HepG2 (cell line): ENCODE measurements around the gene ATP2B2. TPM values are rescaled to one million over a fixed set of nuclear protein-coding genes. Genes with fewer than 3 reads are reported as not detected.

Source experiments
- ATAC-seq: fragments of 200-7000 bp; cut with Tn5 transposase; 3 replicates; pipeline ENCODE4 v1.9.1; 2020; ENCODE audit warnings: mild to moderate bottlenecking, moderate library complexity
- BruUV-seq: library from RNA; stranded (reverse); fragments of 400-500 nt; replicated peaks from 2 replicates; lab custom pipeline; 2021; lab: Mats Ljungman, UMichigan
- CTCF ChIA-PET: fragments of 300-600 bp; formaldehyde crosslinking; extraction: SDS; loops from one replicate; lab custom pipeline; 2021; ENCODE audit warnings: low total read pairs, inconsistent platforms, low intra/inter-chr PET ratio; lab: Yijun Ruan, JAX
- POLR2A ChIA-PET: fragments of 350-600 bp; sonication (Branson Sonifier 250); formaldehyde crosslinking; loops from one replicate; lab custom pipeline; 2020; ENCODE audit warnings: antibody characterized with exemption, inconsistent platforms; lab: Yijun Ruan, JAX
- DNase-seq: peaks from one replicate; pipeline ENCODE4 v3.0.0-alpha.2; 2015; ENCODE audit warnings: low spot score
- FAIRE-seq: peaks from 3 replicates; lab custom pipeline; 2011; peaks lifted over from hg19 to GRCh38; lab: Jason Lieb, UNC
- H2AFZ ChIP-seq: one replicate; pipeline ENCODE4 v1.6.1; 2011; ENCODE audit warnings: low read length, inconsistent platforms
- H3K27ac ChIP-seq: fragments of 300-600 bp; 3 replicates; pipeline ENCODE4 v1.8.0; 2011; ENCODE audit warnings: mixed run types, mild to moderate bottlenecking, mixed read lengths, low read length, inconsistent platforms; ENCODE audit not compliant: insufficient read depth; ENCODE audit errors: extremely low read length
- H3K27me3 ChIP-seq, 2 experiments: fragments of 200-600 bp in 1 of 2; 2 replicates in 1 of 2; 3 replicates in 1 of 2; pipeline versions ENCODE4 v1.6.0 to v1.8.0; 2011; ENCODE audit warnings: low read length in 2 of 2, mild to moderate bottlenecking in 2 of 2, moderate library complexity in 2 of 2, inconsistent platforms in 1 of 2; ENCODE audit not compliant: insufficient read depth in 2 of 2, control insufficient read depth in 1 of 2
- H3K36me3 ChIP-seq, 2 experiments: fragments of 200-600 bp in 1 of 2; replicated peaks in 1 of 2; 2 replicates in 1 of 2; 3 replicates in 1 of 2; pipeline versions ENCODE4 v1.5.1 to v1.8.0; 2011; ENCODE audit warnings: low read length in 2 of 2, inconsistent platforms in 1 of 2; ENCODE audit not compliant: insufficient read depth in 2 of 2, control insufficient read depth in 1 of 2
- H3K4me1 ChIP-seq: 2 replicates; pipeline ENCODE4 v1.5.1; 2012; ENCODE audit warnings: low read length, inconsistent platforms; ENCODE audit not compliant: insufficient read depth
- H3K4me2 ChIP-seq: 2 replicates; pipeline ENCODE4 v1.6.0; 2011; ENCODE audit warnings: low read depth, low read length, inconsistent platforms
- H3K4me3 ChIP-seq, 3 experiments: fragments of 200-600 bp in 1 of 3; sonication (generic), shearing (Covaris generic) in 1 of 3; replicated peaks in 1 of 3; 2 replicates each; pipeline ENCODE4 v1.5.1; 2011 to 2016; ENCODE audit warnings: low read length in 3 of 3, inconsistent platforms in 2 of 3, low read depth in 2 of 3, mild to moderate bottlenecking in 2 of 3, control low read depth in 1 of 3, mixed read lengths in 1 of 3; ENCODE audit not compliant: insufficient read depth in 1 of 3
- H3K79me2 ChIP-seq: one replicate; pipeline ENCODE4 v1.6.1; 2011; ENCODE audit warnings: low read length, inconsistent platforms; ENCODE audit not compliant: insufficient read depth
- H3K9ac ChIP-seq: 2 replicates; pipeline ENCODE4 v1.6.0; 2011; ENCODE audit warnings: mild to moderate bottlenecking, low read depth, low read length, inconsistent platforms; ENCODE audit not compliant: insufficient read depth
- H3K9me3 ChIP-seq: 2 replicates; pipeline ENCODE4 v1.5.1; 2012; ENCODE audit warnings: mild to moderate bottlenecking, low read length
- H4K20me1 ChIP-seq: 2 replicates; pipeline ENCODE4 v1.6.0; 2011; ENCODE audit warnings: inconsistent platforms, mild to moderate bottlenecking, low read length, moderate library complexity; ENCODE audit not compliant: insufficient read depth
- DPF2 ChIP-seq: sonication (generic); formaldehyde crosslinking; IDR thresholded peaks from 2 replicates; pipeline ENCODE4 v1.4.0; 2020; ENCODE audit warnings: mild to moderate bottlenecking, low read depth, missing genetic modification reagents, borderline replicate concordance
- MYNN ChIP-seq: sonication (generic); formaldehyde crosslinking; IDR thresholded peaks from 2 replicates; pipeline ENCODE4 v1.4.0; 2020; ENCODE audit warnings: mild to moderate bottlenecking, low read depth, missing genetic modification reagents
- NR2C2 ChIP-seq: sonication (generic); formaldehyde crosslinking; IDR thresholded peaks from 2 replicates; pipeline ENCODE4 v1.4.0; 2020; ENCODE audit warnings: missing genetic modification reagents, mild to moderate bottlenecking, moderate library complexity, borderline replicate concordance
- SP4 ChIP-seq: sonication (generic); formaldehyde crosslinking; IDR thresholded peaks from 2 replicates; pipeline ENCODE4 v1.8.1; 2023; ENCODE audit warnings: mild to moderate bottlenecking, missing genetic modification reagents
- ZNF20 ChIP-seq: sonication (generic); formaldehyde crosslinking; IDR thresholded peaks from 2 replicates; pipeline ENCODE4 v1.4.0; 2020; ENCODE audit warnings: mild to moderate bottlenecking, moderate library complexity, missing genetic modification reagents
- ZNF331 ChIP-seq: sonication (generic); formaldehyde crosslinking; IDR thresholded peaks from 2 replicates; pipeline ENCODE4 v1.4.0; 2020; ENCODE audit warnings: missing genetic modification reagents
- ZNF337 ChIP-seq: sonication (generic); formaldehyde crosslinking; IDR thresholded peaks from 2 replicates; pipeline ENCODE4 v1.5.1; 2020; ENCODE audit warnings: missing genetic modification reagents, low read depth, mild to moderate bottlenecking, borderline replicate concordance
- WGBS: methylation state at CpG from one replicate; pipeline ENCODE4 v1.1.6; 2017; ENCODE audit warnings: low lambda C conversion rate; 5-methylcytosine and 5-hydroxymethylcytosine counted together
- in situ Hi-C: cut with HindIII; loops from 2 replicates; pipeline ENCODE4 v1.10.0; 2017; ENCODE audit warnings: low pct_unique_long_range_greater_than_20kb; ENCODE audit not compliant: extremely low pct_ligation_motif_present
- intact Hi-C: fragments of 100-400 bp; cut with micrococcal nuclease; formaldehyde crosslinking; loops from one replicate; pipeline ENCODE4 v1.10.0; 2022; ENCODE audit not compliant: unreplicated experiment
- polyA plus RNA-seq, 8 experiments: library from polyadenylated mRNA; depleted of rRNA in 3 of 8; stranded (reverse) in 7 of 8; unstranded in 1 of 8; fragments of >200 nt; fragmentation: Illumina TruSeq in 4 of 8; extraction: Trizol in 4 of 8; gene quantifications; 2 replicates each; pipeline versions ENCODE4 v1.2.1 to v1.2.3, GENCODE V29; 2011 to 2016; ENCODE audit warnings: low read depth in 4 of 8, missing spikeins in 1 of 8, mixed read lengths in 1 of 8; ENCODE audit not compliant: insufficient read depth in 1 of 8
- total RNA-seq, 5 experiments: library from RNA; depleted of rRNA; stranded (reverse); fragments of >200 nt; fragmentation: Illumina TruSeq; extraction: Trizol; gene quantifications; 2 replicates each; pipeline ENCODE4 v1.2.3, GENCODE V29; 2016; ENCODE audit warnings: low read depth in 1 of 5
- TF ChIP-seq, protein P1 (sequence below): sonication (generic); formaldehyde crosslinking; IDR thresholded peaks from 2 replicates; pipeline ENCODE4 v1.5.0; 2020; ENCODE audit warnings: missing genetic modification reagents, mild to moderate bottlenecking, borderline replicate concordance

ATP2B2 gene
- total and polyA plus RNA-seq, 2 of the 13 experiments (the other 11 are each of a cell fraction or from before 2014, with no cell fraction given) = 1.5 to 2.3 TPM

DNA sequence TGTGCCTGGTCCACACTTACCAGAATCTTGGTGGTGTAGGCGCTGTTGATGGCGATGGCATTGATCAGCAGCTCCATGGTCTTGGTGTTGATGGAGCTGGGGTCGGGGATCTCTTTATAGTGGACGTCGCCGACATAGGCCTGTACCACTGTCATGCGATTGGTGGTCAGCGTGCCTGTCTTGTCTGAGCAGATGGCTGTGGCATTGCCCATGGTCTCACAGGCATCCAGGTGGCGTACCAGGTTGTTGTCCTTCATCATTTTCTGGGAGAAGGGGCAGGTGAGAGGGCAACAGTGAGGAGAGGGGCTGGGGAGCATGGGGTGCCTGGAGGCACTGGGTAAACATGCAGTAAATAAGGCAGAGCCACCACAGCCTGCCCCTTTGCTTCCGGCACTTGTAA, 133.6 kb downstream of the ATP2B2 start (continued):
- TF ChIP-seq NR2C2 = no peak
- no peak for TF ChIP-seq ZNF337 (CRISPR knock-in tag)
- no peak for TF ChIP-seq SP4 (CRISPR knock-in tag)
- no peak for TF ChIP-seq MYNN
- TF ChIP-seq ZNF20 = no peak
- no peak for TF ChIP-seq DPF2 (CRISPR knock-in tag)
- TF ChIP-seq, all 625 proteins: peak for 0

- peak; percentile 99 for TF ChIP-seq ZNF331 (CRISPR knock-in tag)
- TF ChIP-seq, protein P1, sequence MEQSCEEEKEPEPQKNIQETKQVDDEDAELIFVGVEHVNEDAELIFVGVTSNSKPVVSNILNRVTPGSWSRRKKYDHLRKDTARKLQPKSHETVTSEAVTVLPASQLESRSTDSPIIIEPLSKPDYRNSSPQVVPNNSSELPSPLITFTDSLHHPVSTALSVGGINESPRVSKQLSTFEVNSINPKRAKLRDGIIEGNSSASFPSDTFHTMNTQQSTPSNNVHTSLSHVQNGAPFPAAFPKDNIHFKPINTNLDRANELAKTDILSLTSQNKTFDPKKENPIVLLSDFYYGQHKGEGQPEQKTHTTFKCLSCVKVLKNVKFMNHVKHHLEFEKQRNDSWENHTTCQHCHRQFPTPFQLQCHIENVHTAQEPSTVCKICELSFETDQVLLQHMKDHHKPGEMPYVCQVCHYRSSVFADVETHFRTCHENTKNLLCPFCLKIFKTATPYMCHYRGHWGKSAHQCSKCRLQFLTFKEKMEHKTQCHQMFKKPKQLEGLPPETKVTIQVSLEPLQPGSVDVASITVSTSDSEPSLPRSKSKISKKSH = no peak
- Histone ChIP-seq H3K4me1 (no peaks in the 10 kb centered on the region), H3K79me2 (no peaks in the 10 kb centered on the region), H3K36me3 (no peaks in the 10 kb centered on the region; a peak in 1 of 5 replicates), H3K4me2 (no peak overlapping the region), H3K9ac (no peak overlapping the region), H2AFZ (no peak overlapping the region), H4K20me1 (no peaks in the 10 kb centered on the region), H3K4me3 (no peak overlapping the region), H3K27ac (no peak overlapping the region), H3K27me3 (no peaks in the 10 kb centered on the region; a peak in 1 of 5 replicates), H3K9me3 (no peaks in the 10 kb centered on the region)
- no peak for DNase-seq
- ChIA-PET CTCF (no interaction called here), POLR2A (no interaction called here)
- ATAC-seq = no peak
- intact Hi-C loops = no loop called here
- no CpG with 5 or more reads among the region's 3 CpGs for WGBS
- in situ Hi-C loops = no loop called here
- BruUV-seq = no TSS peak
- no peak for FAIRE-seq
Observed at GRCh38 chr3:10371167-10371566, 134.2 kb downstream of the ATP2B2 start.
